ENCODE data around the gene P4HTM.

P4HTM gene

DNA sequence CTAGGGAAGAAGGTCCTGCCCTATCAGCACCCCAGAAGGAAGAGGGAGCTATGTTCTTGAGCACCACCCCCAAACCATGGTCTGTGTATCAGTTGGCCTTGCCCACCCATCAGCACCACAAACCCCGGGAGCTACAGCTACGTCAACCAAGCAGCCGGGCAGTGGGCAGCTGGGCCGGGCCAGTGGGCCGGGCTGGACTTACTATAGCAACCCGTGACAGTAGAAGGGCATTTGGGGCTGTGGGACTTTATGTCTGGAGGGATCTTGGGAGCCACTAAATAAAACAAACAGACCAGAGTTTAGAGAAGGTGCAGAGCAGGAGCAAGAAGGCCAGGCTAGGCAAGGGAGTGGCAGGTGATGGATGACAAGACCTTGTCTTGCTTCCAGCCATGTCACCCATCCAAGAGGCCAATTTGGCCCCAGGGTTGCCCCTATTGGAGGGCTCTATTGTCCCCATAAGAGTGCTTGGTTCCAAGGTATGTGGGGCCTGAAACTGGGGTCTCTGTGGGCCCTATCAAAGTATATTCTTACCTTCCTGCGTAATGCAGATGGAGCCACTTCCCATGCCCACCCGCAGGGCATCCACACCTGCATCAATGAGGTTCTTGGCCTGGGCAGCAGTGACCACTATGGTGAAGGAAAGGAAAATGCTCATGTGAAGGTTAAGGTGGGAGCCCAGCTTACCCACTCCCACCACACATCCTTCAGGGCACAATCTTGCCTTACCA, 35.9 kb downstream of the P4HTM start:
- no peak for DNase-seq

DNA sequence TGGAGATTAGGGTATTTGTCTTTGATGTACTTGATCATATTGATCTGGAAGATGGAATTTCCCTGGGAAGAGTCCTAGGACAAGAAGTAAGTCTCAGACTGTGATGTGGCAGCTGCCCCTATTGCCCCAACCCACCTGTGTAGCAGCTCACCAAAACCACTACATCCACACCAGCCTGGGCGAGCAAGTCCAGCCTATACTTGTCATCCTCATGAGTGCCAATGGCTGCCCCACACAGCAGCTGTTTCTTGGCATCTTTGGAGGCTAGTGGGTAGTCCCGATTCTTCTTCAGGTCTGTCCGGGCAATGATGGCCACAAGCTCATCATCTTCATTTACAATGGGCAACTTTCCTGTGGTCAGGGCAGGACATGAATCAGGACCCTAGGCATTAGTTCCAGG, 36.5 kb downstream of the P4HTM start:
- no peak for DNase-seq

- DNase-seq, result no peak
These were observed 37.6 kb downstream of the P4HTM start for GRCh38 chr3:49027634-49028033.

DNA sequence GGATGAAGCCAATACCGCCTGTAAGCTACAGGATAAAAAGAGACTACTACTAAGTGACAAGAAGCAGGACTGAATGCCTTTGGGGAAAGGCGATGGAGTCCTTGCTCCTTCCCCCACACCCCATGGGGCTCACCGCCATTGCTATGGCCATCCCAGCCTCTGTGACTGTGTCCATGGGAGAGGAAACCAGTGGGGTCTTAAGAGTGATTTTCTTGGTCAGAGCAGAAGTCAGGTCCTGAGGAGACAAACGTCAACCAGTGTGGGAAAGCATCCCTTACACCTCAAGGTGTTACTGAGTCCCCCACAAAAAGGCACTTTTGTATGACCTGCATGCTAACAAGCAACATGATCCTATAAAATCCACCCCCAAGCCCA, 38.2 kb downstream of the P4HTM start:
- DNase-seq, result no peak

- peak; percentile 93 for DNase-seq
These were observed 38.9 kb downstream of the P4HTM start, which contains the start of gene IMPDH2 for GRCh38 chr3:49028673-49029562. Gene IMPDH2 (minus strand): TSS chr3:49029398. CDS start chr3:49029350, 48 bp downstream.

GRCh38 chr3:49029563-49029884, 39.5 kb downstream of the P4HTM start:
- DNase-seq, result no peak

GRCh38 chr3:49030321-49030720, 40.3 kb downstream of the P4HTM start:
- no peak for DNase-seq

- DNase-seq, result no peak
These were observed 42.7 kb downstream of the P4HTM start for GRCh38 chr3:49032646-49033304.

DNA sequence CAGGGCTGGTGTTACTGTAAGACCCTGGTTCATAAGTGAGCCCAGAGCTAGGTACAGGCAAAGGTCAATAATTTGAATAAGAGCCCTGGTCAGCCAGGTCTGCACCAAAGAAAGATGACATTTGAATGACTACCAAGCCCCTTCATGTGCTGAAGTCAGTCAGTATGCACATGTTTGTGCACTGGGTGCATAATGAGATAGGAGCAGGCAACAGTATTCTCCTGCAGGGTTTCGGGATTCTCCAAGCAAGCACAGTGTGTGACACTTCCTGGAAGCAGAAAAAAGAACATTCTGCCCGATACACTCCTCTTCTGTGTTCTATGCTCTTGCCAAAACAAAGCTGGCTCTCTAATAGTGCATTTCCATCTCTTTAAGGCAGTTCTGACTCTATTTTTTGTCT, 44.6 kb downstream of the P4HTM start:
- DNase-seq, result no peak

GRCh38 chr3:49035281-49035680, 45.2 kb downstream of the P4HTM start:
- DNase-seq, result no peak

GRCh38 chr3:49053543-49053942, 63.5 kb downstream of the P4HTM start:
- DNase-seq, result no peak

DNA sequence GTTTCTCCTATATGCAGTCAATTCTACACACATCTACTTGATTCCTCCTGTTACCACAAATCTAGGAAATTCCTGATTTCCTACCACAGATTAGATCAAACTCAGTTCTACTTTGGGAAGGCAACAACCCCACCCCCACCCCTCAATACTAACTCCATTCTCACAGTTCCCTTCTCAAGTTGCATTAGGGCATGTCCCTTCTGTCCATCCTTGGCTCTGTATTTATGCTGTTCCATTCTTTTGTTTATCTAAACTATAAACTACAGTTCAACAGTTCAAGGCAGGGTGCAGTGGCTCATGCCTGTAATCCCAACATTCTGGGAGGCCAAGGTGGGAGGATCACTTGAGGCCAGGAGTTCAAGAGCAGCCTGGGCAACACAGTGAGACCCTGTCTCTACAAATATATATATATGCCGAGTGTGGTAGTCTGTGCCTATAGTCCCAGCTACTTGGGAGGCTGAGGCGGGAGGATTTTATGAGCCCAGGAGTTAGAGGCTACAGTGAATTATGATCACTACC, 64.4 kb downstream of the P4HTM start:
- no peak for DNase-seq

Measured in central memory CD4-positive, alpha-beta T cell (primary cell).